HL-60 (cell line): Measurements from ENCODE around the gene SCGB1D1.

Experiments used
- GABPA ChIP-seq: IDR thresholded peaks from 2 replicates; pipeline ENCODE4 v1.6.1; 2012; ENCODE audit warnings: low read depth
- POLR2AphosphoS5 ChIP-seq: IDR thresholded peaks from 2 replicates; pipeline ENCODE4 v1.6.1; 2012; ENCODE audit warnings: low read depth
- SPI1 ChIP-seq: IDR thresholded peaks from 2 replicates; pipeline ENCODE4 v1.6.1; 2012; ENCODE audit warnings: low read depth, mild to moderate bottlenecking, borderline replicate concordance
- TF ChIP-seq, protein P1 (sequence below): IDR thresholded peaks from one replicate; pipeline ENCODE4 v1.5.1; 2011; ENCODE audit warnings: low read length, control low read depth, inconsistent platforms; ENCODE audit not compliant: insufficient read depth
- TF ChIP-seq, protein P2 (sequence below): IDR thresholded peaks from 2 replicates; pipeline ENCODE4 v1.6.1; 2012; ENCODE audit warnings: low read depth; ENCODE audit not compliant: insufficient replicate concordance

DNA sequence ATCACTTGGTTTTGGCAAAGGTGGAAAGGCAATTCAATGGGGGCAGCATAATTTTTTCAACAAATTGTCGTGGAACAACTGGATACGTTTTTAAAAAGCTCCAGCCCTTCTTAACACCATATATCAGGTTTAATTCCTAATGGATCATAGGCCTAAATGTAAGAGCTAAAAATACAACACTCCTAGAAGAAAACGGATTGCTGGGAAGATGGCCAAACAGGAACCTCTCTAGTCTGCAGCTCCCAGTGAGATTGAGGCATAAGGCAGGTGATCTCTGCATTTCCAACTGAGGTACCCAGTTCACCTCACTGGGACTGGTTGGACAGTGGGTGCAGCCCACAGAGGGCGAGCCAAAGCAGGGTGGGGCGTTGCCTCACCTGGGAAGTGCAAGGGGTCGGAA is 32.4 kb upstream of the SCGB1D1 start:
- TF ChIP-seq, protein P1, sequence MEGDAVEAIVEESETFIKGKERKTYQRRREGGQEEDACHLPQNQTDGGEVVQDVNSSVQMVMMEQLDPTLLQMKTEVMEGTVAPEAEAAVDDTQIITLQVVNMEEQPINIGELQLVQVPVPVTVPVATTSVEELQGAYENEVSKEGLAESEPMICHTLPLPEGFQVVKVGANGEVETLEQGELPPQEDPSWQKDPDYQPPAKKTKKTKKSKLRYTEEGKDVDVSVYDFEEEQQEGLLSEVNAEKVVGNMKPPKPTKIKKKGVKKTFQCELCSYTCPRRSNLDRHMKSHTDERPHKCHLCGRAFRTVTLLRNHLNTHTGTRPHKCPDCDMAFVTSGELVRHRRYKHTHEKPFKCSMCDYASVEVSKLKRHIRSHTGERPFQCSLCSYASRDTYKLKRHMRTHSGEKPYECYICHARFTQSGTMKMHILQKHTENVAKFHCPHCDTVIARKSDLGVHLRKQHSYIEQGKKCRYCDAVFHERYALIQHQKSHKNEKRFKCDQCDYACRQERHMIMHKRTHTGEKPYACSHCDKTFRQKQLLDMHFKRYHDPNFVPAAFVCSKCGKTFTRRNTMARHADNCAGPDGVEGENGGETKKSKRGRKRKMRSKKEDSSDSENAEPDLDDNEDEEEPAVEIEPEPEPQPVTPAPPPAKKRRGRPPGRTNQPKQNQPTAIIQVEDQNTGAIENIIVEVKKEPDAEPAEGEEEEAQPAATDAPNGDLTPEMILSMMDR: no peak
- TF ChIP-seq POLR2AphosphoS5: no peak
- TF ChIP-seq, protein P2, sequence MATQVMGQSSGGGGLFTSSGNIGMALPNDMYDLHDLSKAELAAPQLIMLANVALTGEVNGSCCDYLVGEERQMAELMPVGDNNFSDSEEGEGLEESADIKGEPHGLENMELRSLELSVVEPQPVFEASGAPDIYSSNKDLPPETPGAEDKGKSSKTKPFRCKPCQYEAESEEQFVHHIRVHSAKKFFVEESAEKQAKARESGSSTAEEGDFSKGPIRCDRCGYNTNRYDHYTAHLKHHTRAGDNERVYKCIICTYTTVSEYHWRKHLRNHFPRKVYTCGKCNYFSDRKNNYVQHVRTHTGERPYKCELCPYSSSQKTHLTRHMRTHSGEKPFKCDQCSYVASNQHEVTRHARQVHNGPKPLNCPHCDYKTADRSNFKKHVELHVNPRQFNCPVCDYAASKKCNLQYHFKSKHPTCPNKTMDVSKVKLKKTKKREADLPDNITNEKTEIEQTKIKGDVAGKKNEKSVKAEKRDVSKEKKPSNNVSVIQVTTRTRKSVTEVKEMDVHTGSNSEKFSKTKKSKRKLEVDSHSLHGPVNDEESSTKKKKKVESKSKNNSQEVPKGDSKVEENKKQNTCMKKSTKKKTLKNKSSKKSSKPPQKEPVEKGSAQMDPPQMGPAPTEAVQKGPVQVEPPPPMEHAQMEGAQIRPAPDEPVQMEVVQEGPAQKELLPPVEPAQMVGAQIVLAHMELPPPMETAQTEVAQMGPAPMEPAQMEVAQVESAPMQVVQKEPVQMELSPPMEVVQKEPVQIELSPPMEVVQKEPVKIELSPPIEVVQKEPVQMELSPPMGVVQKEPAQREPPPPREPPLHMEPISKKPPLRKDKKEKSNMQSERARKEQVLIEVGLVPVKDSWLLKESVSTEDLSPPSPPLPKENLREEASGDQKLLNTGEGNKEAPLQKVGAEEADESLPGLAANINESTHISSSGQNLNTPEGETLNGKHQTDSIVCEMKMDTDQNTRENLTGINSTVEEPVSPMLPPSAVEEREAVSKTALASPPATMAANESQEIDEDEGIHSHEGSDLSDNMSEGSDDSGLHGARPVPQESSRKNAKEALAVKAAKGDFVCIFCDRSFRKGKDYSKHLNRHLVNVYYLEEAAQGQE: no peak
- no peak for TF ChIP-seq GABPA
- no peak for TF ChIP-seq SPI1
